K562 (cell line): ENCODE measurements around the gene TBRG1. TPM values are rescaled to one million over a fixed set of nuclear protein-coding genes. Genes with fewer than 3 reads are reported as not detected.

Experiments used
- AFF1 ChIP-seq, 2 experiments: fragments of 450-650 bp; IDR thresholded peaks; 2 replicates each; pipeline ENCODE4 v1.6.1; 2018; ENCODE audit warnings: mild to moderate bottlenecking in 2 of 2, low read depth in 1 of 2; ENCODE audit not compliant: partially characterized antibody in 2 of 2
- CTCFL ChIP-seq: IDR thresholded peaks from 2 replicates; pipeline ENCODE4 v1.6.1; 2011; ENCODE audit warnings: borderline replicate concordance, low read depth, mild to moderate bottlenecking, moderate library complexity, low read length; ENCODE audit not compliant: insufficient read depth, poor library complexity, severe bottlenecking
- ERF ChIP-seq: fragments of 450-650 bp; formaldehyde crosslinking; IDR thresholded peaks from 2 replicates; pipeline ENCODE4 v1.4.0; 2020; ENCODE audit warnings: mild to moderate bottlenecking, mixed read lengths
- HINFP ChIP-seq: fragments of 450-650 bp; conservative IDR thresholded peaks from 2 replicates; pipeline ENCODE4 v1.6.1; 2016; ENCODE audit warnings: missing genetic modification characterization, low read depth, mild to moderate bottlenecking, control low read depth, missing compliant biosample characterization
- HOXB6 ChIP-seq: fragments of 250-450 bp; sonication (Bioruptor Pico); IDR thresholded peaks from 2 replicates; pipeline ENCODE4 v1.5.1; 2022; ENCODE audit warnings: mild to moderate bottlenecking, borderline replicate concordance
- ILK ChIP-seq: fragments of 450-650 bp; IDR thresholded peaks from 2 replicates; pipeline ENCODE4 v1.6.1; 2016; ENCODE audit warnings: missing genetic modification characterization, low read depth, mild to moderate bottlenecking, missing compliant biosample characterization, moderate library complexity, borderline replicate concordance
- SFPQ ChIP-seq: fragments of 200-400 bp; formaldehyde crosslinking; IDR thresholded peaks from 2 replicates; pipeline ENCODE4 v1.6.1; 2017; ENCODE audit warnings: mild to moderate bottlenecking, low read depth, low read length, moderate library complexity
- SMARCE1 ChIP-seq: fragments of 450-650 bp; IDR thresholded peaks from 2 replicates; pipeline ENCODE4 v1.7.1; 2016; ENCODE audit warnings: mild to moderate bottlenecking
- SNIP1 ChIP-seq: fragments of 450-650 bp; IDR thresholded peaks from 2 replicates; pipeline ENCODE4 v1.7.1; 2017; ENCODE audit warnings: low read depth, mild to moderate bottlenecking
- SUPT5H ChIP-seq: fragments of 450-650 bp; IDR thresholded peaks from 2 replicates; pipeline ENCODE4 v1.6.1; 2016
- TBL1XR1 ChIP-seq, 2 experiments: IDR thresholded peaks; 2 replicates each; pipeline ENCODE4 v1.6.1; 2012; ENCODE audit warnings: improper control_type of control experiment in 2 of 2, low read length in 2 of 2, mild to moderate bottlenecking in 1 of 2
- ZBTB26 ChIP-seq: fragments of 450-650 bp; formaldehyde crosslinking; IDR thresholded peaks from 2 replicates; pipeline ENCODE4 v1.4.0; 2022; ENCODE audit warnings: missing genetic modification characterization
- ZNF134 ChIP-seq: fragments of 250-450 bp; sonication (Bioruptor Pico); conservative IDR thresholded peaks from 2 replicates; pipeline ENCODE4 v1.4.0; 2020
- ZNF274 ChIP-seq: IDR thresholded peaks from 2 replicates; pipeline ENCODE4 v1.6.1; 2011; ENCODE audit warnings: low read depth, mild to moderate bottlenecking, low read length, moderate library complexity, borderline replicate concordance
- ZNF282 ChIP-seq: sonication (generic); formaldehyde crosslinking; IDR thresholded peaks from 2 replicates; pipeline ENCODE4 v1.8.1; 2023; ENCODE audit warnings: missing genetic modification reagents
- polyA plus RNA-seq, 8 experiments: library from polyadenylated mRNA; depleted of rRNA in 4 of 8; stranded (reverse) in 5 of 8; unstranded in 3 of 8; fragments of >200 nt; fragmentation: Nextera tagmentation in 2 of 8; fragmentation: Illumina TruSeq in 1 of 8; extraction: Ambion mirVana in 2 of 8; extraction: Trizol in 1 of 8; gene quantifications; 2 replicates each; pipeline versions ENCODE4 v1.2.1 to v1.2.3, GENCODE V29; 2011 to 2014; ENCODE audit warnings: inconsistent platforms in 1 of 8, missing spikeins in 1 of 8
- total RNA-seq, 7 experiments: library from RNA; depleted of rRNA in 6 of 7; stranded (reverse); fragments of >200 nt in 6 of 7; fragmentation: Illumina TruSeq in 2 of 7; extraction: Trizol in 2 of 7; gene quantifications; 2 replicates each; pipeline versions ENCODE4 v1.2.1 to v1.2.3, GENCODE V29; 2011 to 2021; ENCODE audit warnings: low replicate concordance in 1 of 7

The TBRG1 gene
- total and polyA plus RNA-seq, 9 of the 15 experiments (the other 6 are each of a cell fraction or from before 2014, with no cell fraction given), result 8.7 to 30.0 (median 20.2) TPM

GRCh38 chr11:124644426-124645280 is 22.0 kb downstream of the TBRG1 start (continued):
- TF ChIP-seq HINFP (no peak), AFF1 (IDR thresholded peaks at IDR 0.05; ENCODE audit: low read depth in 1 of 2, partially characterized antibody in 2 of 2) (no peak), SFPQ (no peak), CTCFL (no peak), SMARCE1 (no peak), ZNF134 (0 out of 2 replicates have a peak, but pooled peaks have one; percentile 22), ILK (tag) (no peak), TBL1XR1 (IDR thresholded peaks at IDR 0.05; ENCODE audit: low read length in 2 of 2) (no peak; a peak in 1 of 4 replicates), SNIP1 (no peak), SUPT5H (no peak), ZNF274 (no peak), ZBTB26 (CRISPR knock-in tag) (no peak), HOXB6 (CRISPR knock-in tag) (no peak), ZNF282 (CRISPR knock-in tag) (no peak), ERF (CRISPR knock-in tag) (no peak)
